ELR (cell line): ENCODE results near the gene PIK3R2.
"Not testable (repeated sequence)": the region's sequence is repeated elsewhere in the genome, so short reads cannot be mapped to it uniquely, and the experiment has no call there.

Experiments
- DNase-seq: peaks from one replicate; pipeline ENCODE4 v3.0.0-alpha.2; 2015; ENCODE audit warnings: low read depth

The PIK3R2 gene

GRCh38 chr19:18203863-18204393 lies 51.0 kb downstream of the PIK3R2 start, which contains the start of gene RAB3A:
Gene RAB3A, minus strand, starts transcription at chr19:18204042. Its CDS starts 1,302 bp downstream, at chr19:18202740.
- peak; percentile 100 for DNase-seq

- no peak for DNase-seq
Observed at GRCh38 chr19:18204394-18205199, 51.6 kb downstream of the PIK3R2 start.

GRCh38 chr19:18205200-18205892 lies 52.4 kb downstream of the PIK3R2 start:
- peak; percentile 83 for DNase-seq

- DNase-seq, result no peak
Observed at GRCh38 chr19:18206018-18206417, 53.1 kb downstream of the PIK3R2 start.

- peak; percentile 89 for DNase-seq
Observed at GRCh38 chr19:18208098-18208951, 55.4 kb downstream of the PIK3R2 start.

- not testable (repeated sequence) for DNase-seq
Observed at GRCh38 chr19:18209912-18210311, 56.9 kb downstream of the PIK3R2 start.

GRCh38 chr19:18211683-18212082 lies 58.7 kb downstream of the PIK3R2 start:
- no peak for DNase-seq

- peak; percentile 79 for DNase-seq
Observed at GRCh38 chr19:18214779-18215433, 61.9 kb downstream of the PIK3R2 start.

- no peak for DNase-seq
Observed at GRCh38 chr19:18216789-18217188, 63.8 kb downstream of the PIK3R2 start.

GRCh38 chr19:18218159-18218558 lies 65.2 kb downstream of the PIK3R2 start:
- DNase-seq, result no peak

- no peak for DNase-seq
Observed at GRCh38 chr19:18218600-18218999, 65.6 kb downstream of the PIK3R2 start.
